HepG2 (cell line): ENCODE data around the gene PHF3. TPM values are rescaled to one million over a fixed set of nuclear protein-coding genes. Genes with fewer than 3 reads are reported as not detected.

Experiments
- ADNP ChIP-seq: sonication (generic); formaldehyde crosslinking; IDR thresholded peaks from 2 replicates; pipeline ENCODE4 v1.4.0; 2020; ENCODE audit warnings: missing genetic modification reagents
- CSRNP2 ChIP-seq: sonication (generic); formaldehyde crosslinking; conservative IDR thresholded peaks from 2 replicates; pipeline ENCODE4 v1.8.0; 2022; ENCODE audit warnings: low read depth, missing genetic modification reagents
- HOXA7 ChIP-seq: sonication (generic); formaldehyde crosslinking; IDR thresholded peaks from 2 replicates; pipeline ENCODE4 v1.8.1; 2022; ENCODE audit warnings: mild to moderate bottlenecking, missing genetic modification reagents, moderate library complexity
- MLLT10 ChIP-seq: sonication (generic); formaldehyde crosslinking; IDR thresholded peaks from 2 replicates; pipeline ENCODE4 v1.4.0; 2020; ENCODE audit warnings: missing genetic modification reagents
- POLR2AphosphoS5 ChIP-seq: IDR thresholded peaks from 2 replicates; pipeline ENCODE4 v1.6.1; 2012; ENCODE audit warnings: low read depth, low read length
- RNF219 ChIP-seq: sonication (generic); formaldehyde crosslinking; IDR thresholded peaks from 2 replicates; pipeline ENCODE4 v1.5.0; 2020; ENCODE audit warnings: mild to moderate bottlenecking, missing genetic modification reagents
- STAG1 ChIP-seq: sonication (generic); formaldehyde crosslinking; IDR thresholded peaks from 2 replicates; pipeline ENCODE4 v1.4.0; 2020; ENCODE audit warnings: missing genetic modification reagents
- TEF ChIP-seq: sonication (generic); formaldehyde crosslinking; IDR thresholded peaks from 2 replicates; pipeline ENCODE4 v1.5.0; 2020; ENCODE audit warnings: missing genetic modification reagents
- ZBTB25 ChIP-seq: IDR thresholded peaks from 2 replicates; pipeline ENCODE4 v1.6.1; 2018; ENCODE audit warnings: missing genetic modification reagents
- ZFY ChIP-seq: sonication (generic); formaldehyde crosslinking; IDR thresholded peaks from 2 replicates; pipeline ENCODE4 v1.4.0; 2020; ENCODE audit warnings: missing genetic modification reagents
- polyA plus RNA-seq, 8 experiments: library from polyadenylated mRNA; depleted of rRNA in 3 of 8; stranded (reverse) in 7 of 8; unstranded in 1 of 8; fragments of >200 nt; fragmentation: Illumina TruSeq in 4 of 8; extraction: Trizol in 4 of 8; gene quantifications; 2 replicates each; pipeline versions ENCODE4 v1.2.1 to v1.2.3, GENCODE V29; 2011 to 2016; ENCODE audit warnings: low read depth in 4 of 8, missing spikeins in 1 of 8, mixed read lengths in 1 of 8; ENCODE audit not compliant: insufficient read depth in 1 of 8
- total RNA-seq, 5 experiments: library from RNA; depleted of rRNA; stranded (reverse); fragments of >200 nt; fragmentation: Illumina TruSeq; extraction: Trizol; gene quantifications; 2 replicates each; pipeline ENCODE4 v1.2.3, GENCODE V29; 2016; ENCODE audit warnings: low read depth in 1 of 5
- TF ChIP-seq, protein P1 (sequence below): sonication (generic); formaldehyde crosslinking; IDR thresholded peaks from one replicate; pipeline ENCODE4 v1.5.1; 2020; ENCODE audit warnings: mild to moderate bottlenecking, missing genetic modification reagents; ENCODE audit errors: not compliant biosample characterization
- TF ChIP-seq, protein P2 (sequence below): sonication (generic); formaldehyde crosslinking; IDR thresholded peaks from 2 replicates; pipeline ENCODE4 v1.5.0; 2020; ENCODE audit warnings: missing genetic modification reagents, mild to moderate bottlenecking, borderline replicate concordance
- TF ChIP-seq, protein P3 (sequence below): sonication (generic); formaldehyde crosslinking; IDR thresholded peaks from 2 replicates; pipeline ENCODE4 v1.4.0; 2020; ENCODE audit warnings: mild to moderate bottlenecking, missing genetic modification reagents

Gene PHF3
- total and polyA plus RNA-seq, 2 of the 13 experiments (the other 11 are each of a cell fraction or from before 2014, with no cell fraction given) = 19.8 to 70.4 TPM

DNA sequence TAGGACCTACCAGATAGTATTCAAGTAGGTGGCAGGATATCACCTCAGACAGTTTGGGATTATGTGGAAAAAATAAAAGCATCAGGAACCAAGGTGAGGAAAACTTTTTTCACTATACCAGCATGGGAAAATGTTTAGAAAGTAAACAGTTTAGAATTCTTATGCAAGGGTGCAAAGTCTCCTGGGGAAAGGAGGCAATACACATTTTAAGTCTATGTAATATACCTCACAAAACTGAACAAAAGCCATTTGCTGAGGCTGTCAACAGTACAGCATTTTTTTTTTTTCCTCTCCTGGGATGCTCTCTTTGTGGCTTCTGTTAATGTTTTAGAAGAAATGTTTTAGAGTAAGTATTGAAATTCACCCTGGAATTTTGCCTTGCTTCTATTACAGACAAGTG is 73.5 kb downstream of the PHF3 start (continued):
- TF ChIP-seq, protein P1, sequence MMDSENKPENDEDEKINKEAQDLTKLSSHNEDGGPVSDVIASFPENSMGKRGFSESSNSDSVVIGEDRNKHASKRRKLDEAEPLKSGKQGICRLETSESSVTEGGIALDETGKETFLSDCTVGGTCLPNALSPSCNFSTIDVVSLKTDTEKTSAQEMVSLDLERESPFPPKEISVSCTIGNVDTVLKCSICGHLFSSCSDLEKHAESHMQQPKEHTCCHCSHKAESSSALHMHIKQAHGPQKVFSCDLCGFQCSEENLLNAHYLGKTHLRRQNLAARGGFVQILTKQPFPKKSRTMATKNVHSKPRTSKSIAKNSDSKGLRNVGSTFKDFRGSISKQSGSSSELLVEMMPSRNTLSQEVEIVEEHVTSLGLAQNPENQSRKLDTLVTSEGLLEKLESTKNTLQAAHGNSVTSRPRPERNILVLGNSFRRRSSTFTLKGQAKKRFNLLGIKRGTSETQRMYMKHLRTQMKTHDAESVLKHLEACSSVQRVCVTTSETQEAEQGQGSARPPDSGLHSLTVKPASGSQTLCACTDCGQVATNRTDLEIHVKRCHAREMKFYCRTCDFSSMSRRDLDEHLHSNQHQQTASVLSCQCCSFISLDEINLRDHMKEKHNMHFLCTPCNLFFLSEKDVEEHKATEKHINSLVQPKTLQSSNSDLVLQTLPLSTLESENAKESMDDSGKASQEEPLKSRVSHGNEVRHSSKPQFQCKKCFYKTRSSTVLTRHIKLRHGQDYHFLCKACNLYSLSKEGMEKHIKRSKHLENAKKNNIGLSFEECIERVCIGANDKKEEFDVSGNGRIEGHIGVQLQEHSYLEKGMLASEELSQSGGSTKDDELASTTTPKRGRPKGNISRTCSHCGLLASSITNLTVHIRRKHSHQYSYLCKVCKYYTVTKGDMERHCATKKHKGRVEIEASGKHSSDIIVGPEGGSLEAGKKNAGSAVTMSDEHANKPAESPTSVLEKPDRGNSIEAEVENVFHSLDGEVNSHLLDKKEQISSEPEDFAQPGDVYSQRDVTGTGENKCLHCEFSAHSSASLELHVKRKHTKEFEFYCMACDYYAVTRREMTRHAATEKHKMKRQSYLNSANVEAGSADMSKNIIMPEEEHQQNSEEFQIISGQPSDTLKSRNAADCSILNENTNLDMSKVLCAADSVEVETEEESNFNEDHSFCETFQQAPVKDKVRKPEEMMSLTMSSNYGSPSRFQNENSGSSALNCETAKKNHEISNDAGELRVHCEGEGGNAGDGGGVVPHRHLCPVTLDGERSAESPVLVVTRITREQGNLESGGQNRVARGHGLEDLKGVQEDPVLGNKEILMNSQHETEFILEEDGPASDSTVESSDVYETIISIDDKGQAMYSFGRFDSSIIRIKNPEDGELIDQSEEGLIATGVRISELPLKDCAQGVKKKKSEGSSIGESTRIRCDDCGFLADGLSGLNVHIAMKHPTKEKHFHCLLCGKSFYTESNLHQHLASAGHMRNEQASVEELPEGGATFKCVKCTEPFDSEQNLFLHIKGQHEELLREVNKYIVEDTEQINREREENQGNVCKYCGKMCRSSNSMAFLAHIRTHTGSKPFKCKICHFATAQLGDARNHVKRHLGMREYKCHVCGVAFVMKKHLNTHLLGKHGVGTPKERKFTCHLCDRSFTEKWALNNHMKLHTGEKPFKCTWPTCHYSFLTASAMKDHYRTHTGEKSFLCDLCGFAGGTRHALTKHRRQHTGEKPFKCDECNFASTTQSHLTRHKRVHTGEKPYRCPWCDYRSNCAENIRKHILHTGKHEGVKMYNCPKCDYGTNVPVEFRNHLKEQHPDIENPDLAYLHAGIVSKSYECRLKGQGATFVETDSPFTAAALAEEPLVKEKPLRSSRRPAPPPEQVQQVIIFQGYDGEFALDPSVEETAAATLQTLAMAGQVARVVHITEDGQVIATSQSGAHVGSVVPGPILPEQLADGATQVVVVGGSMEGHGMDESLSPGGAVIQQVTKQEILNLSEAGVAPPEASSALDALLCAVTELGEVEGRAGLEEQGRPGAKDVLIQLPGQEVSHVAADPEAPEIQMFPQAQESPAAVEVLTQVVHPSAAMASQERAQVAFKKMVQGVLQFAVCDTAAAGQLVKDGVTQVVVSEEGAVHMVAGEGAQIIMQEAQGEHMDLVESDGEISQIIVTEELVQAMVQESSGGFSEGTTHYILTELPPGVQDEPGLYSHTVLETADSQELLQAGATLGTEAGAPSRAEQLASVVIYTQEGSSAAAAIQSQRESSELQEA = no peak
- TF ChIP-seq, protein P2, sequence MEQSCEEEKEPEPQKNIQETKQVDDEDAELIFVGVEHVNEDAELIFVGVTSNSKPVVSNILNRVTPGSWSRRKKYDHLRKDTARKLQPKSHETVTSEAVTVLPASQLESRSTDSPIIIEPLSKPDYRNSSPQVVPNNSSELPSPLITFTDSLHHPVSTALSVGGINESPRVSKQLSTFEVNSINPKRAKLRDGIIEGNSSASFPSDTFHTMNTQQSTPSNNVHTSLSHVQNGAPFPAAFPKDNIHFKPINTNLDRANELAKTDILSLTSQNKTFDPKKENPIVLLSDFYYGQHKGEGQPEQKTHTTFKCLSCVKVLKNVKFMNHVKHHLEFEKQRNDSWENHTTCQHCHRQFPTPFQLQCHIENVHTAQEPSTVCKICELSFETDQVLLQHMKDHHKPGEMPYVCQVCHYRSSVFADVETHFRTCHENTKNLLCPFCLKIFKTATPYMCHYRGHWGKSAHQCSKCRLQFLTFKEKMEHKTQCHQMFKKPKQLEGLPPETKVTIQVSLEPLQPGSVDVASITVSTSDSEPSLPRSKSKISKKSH (CRISPR knock-in tag) = no peak
- no peak for TF ChIP-seq POLR2AphosphoS5
- no peak for TF ChIP-seq CSRNP2 (CRISPR knock-in tag)
- TF ChIP-seq ZFY (CRISPR knock-in tag) = no peak
- TF ChIP-seq RNF219 (CRISPR knock-in tag) = no peak
- TF ChIP-seq TEF = peak; percentile 70; the same call in 1 of the 2 replicates
- TF ChIP-seq, protein P3, sequence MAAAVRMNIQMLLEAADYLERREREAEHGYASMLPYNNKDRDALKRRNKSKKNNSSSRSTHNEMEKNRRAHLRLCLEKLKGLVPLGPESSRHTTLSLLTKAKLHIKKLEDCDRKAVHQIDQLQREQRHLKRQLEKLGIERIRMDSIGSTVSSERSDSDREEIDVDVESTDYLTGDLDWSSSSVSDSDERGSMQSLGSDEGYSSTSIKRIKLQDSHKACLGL (CRISPR knock-in tag) = no peak
- peak; percentile 62; the same call in 1 of the 2 replicates for TF ChIP-seq ZBTB25 (CRISPR knock-in tag)
- TF ChIP-seq STAG1 (CRISPR knock-in tag) = no peak
- no peak for TF ChIP-seq MLLT10 (CRISPR knock-in tag)
- TF ChIP-seq HOXA7 (CRISPR knock-in tag) = no peak
- no peak for TF ChIP-seq ADNP (CRISPR knock-in tag)
